Liver (tissue), 9 donors: ENCODE data around the gene LMNTD2. TPM values are rescaled to one million over a fixed set of nuclear protein-coding genes. Genes with fewer than 3 reads are reported as not detected.

Experiments used
- DNase-seq: peaks from one replicate; pipeline ENCODE4 v3.0.0-alpha.2; 2017; ENCODE audit warnings: low spot score
- H3K27ac ChIP-seq, 2 donors: one replicate each; pipeline ENCODE4 v1.7.0; 2013; ENCODE audit warnings: inconsistent platforms in 2 of 2, low read length in 2 of 2, control low read depth in 1 of 2, low read depth in 1 of 2, mild to moderate bottlenecking in 1 of 2
- H3K27me3 ChIP-seq, 4 donors: one replicate each; pipeline versions ENCODE4 v1.6.1 to v1.7.0; 2013; ENCODE audit warnings: low read length in 3 of 4, inconsistent platforms in 1 of 4, mild to moderate bottlenecking in 1 of 4, moderate library complexity in 1 of 4; ENCODE audit not compliant: control insufficient read depth in 4 of 4, insufficient read depth in 4 of 4
- H3K36me3 ChIP-seq, 4 donors: one replicate each; pipeline versions ENCODE4 v1.6.1 to v1.7.0; 2013; ENCODE audit warnings: low read length in 3 of 4, mild to moderate bottlenecking in 3 of 4, low read depth in 1 of 4, moderate library complexity in 1 of 4; ENCODE audit not compliant: control insufficient read depth in 4 of 4, insufficient read depth in 3 of 4
- H3K4me1 ChIP-seq, 4 donors: one replicate each; pipeline versions ENCODE4 v1.6.1 to v1.7.0; 2013; ENCODE audit warnings: low read length in 3 of 4, mild to moderate bottlenecking in 3 of 4, moderate library complexity in 1 of 4; ENCODE audit not compliant: control insufficient read depth in 4 of 4, insufficient read depth in 4 of 4
- H3K4me3 ChIP-seq, 3 donors: one replicate each; pipeline versions ENCODE4 v1.6.1 to v1.7.0; 2013; ENCODE audit warnings: low read length in 3 of 3, control low read depth in 1 of 3, low read depth in 1 of 3, mild to moderate bottlenecking in 1 of 3
- H3K9ac ChIP-seq, 2 donors: one replicate each; pipeline ENCODE4 v1.7.0; 2013; ENCODE audit warnings: low read length in 2 of 2, mild to moderate bottlenecking in 2 of 2, moderate library complexity in 2 of 2, control low read depth in 1 of 2, low read depth in 1 of 2
- H3K9me3 ChIP-seq, 4 donors: one replicate each; pipeline versions ENCODE4 v1.6.1 to v1.7.0; 2013; ENCODE audit warnings: low read length in 3 of 4; ENCODE audit not compliant: control insufficient read depth in 4 of 4
- EGR1 ChIP-seq, 2 donors: IDR thresholded peaks; 2 replicates each; pipeline ENCODE4 v1.6.1; 2016 to 2018; ENCODE audit warnings: antibody characterized with exemption in 2 of 2, low read depth in 2 of 2
- FOXA1 ChIP-seq: IDR thresholded peaks from 2 replicates; pipeline ENCODE4 v1.6.1; 2016; ENCODE audit warnings: antibody characterized with exemption
- FOXA2 ChIP-seq: IDR thresholded peaks from 2 replicates; pipeline ENCODE4 v1.6.1; 2016; ENCODE audit warnings: antibody characterized with exemption
- HNF4A ChIP-seq, 2 donors: conservative IDR thresholded peaks; 2 replicates each; pipeline ENCODE4 v1.6.1; 2016; ENCODE audit warnings: antibody characterized with exemption in 2 of 2, mild to moderate bottlenecking in 2 of 2
- HNF4G ChIP-seq: IDR thresholded peaks from 2 replicates; pipeline ENCODE4 v1.6.1; 2016; ENCODE audit warnings: antibody characterized with exemption
- JUND ChIP-seq, 2 donors: IDR thresholded peaks; 2 replicates each; pipeline ENCODE4 v1.6.1; 2016; ENCODE audit warnings: antibody characterized with exemption in 2 of 2
- NR2F2 ChIP-seq: IDR thresholded peaks from 2 replicates; pipeline ENCODE4 v1.6.1; 2016; ENCODE audit warnings: antibody characterized with exemption
- RAD21 ChIP-seq, 2 donors: IDR thresholded peaks; 2 replicates each; pipeline ENCODE4 v1.6.1; 2016; ENCODE audit warnings: antibody characterized with exemption in 2 of 2, mild to moderate bottlenecking in 2 of 2
- RXRA ChIP-seq, 2 donors: IDR thresholded peaks; 2 replicates each; pipeline ENCODE4 v1.6.1; 2017 to 2018; ENCODE audit warnings: antibody characterized with exemption in 2 of 2, mild to moderate bottlenecking in 1 of 2
- SP1 ChIP-seq: IDR thresholded peaks from 2 replicates; pipeline ENCODE4 v1.6.1; 2018; ENCODE audit warnings: antibody characterized with exemption, mild to moderate bottlenecking
- TAF1 ChIP-seq: conservative IDR thresholded peaks from 2 replicates; pipeline ENCODE4 v1.6.1; 2016; ENCODE audit warnings: antibody characterized with exemption, mild to moderate bottlenecking
- YY1 ChIP-seq: IDR thresholded peaks from 2 replicates; pipeline ENCODE4 v1.6.1; 2016; ENCODE audit warnings: antibody characterized with exemption, mild to moderate bottlenecking
- ZBTB33 ChIP-seq: IDR thresholded peaks from 2 replicates; pipeline ENCODE4 v1.6.1; 2016; ENCODE audit warnings: antibody characterized with exemption
- WGBS: extraction: QIAGEN DNeasy Blood & Tissue Kit; methylation state at CpG from one replicate; pipeline ENCODE4 v1.1.7; 2013; 5-methylcytosine and 5-hydroxymethylcytosine counted together
- polyA plus RNA-seq, 2 donors: library from polyadenylated mRNA; stranded (reverse) in 1 of 2; unstranded in 1 of 2; fragments of 200-250 nt in 1 of 2; fragments of >200 nt in 1 of 2; fragmentation: Nextera tagmentation in 1 of 2; extraction: Ambion mirVana in 1 of 2; gene quantifications; one replicate each; pipeline versions ENCODE4 v1.2.1 to v1.2.3, GENCODE V29; 2013 to 2015
- total RNA-seq, 2 donors: library from RNA; depleted of rRNA; stranded (reverse); fragments of >200 nt; gene quantifications; one replicate each; pipeline ENCODE4 v1.2.3, GENCODE V29; 2014
- TF ChIP-seq, protein P1 (sequence below): IDR thresholded peaks from 2 replicates; pipeline ENCODE4 v1.6.1; 2016; ENCODE audit warnings: antibody characterized with exemption
- TF ChIP-seq, protein P2 (sequence below): IDR thresholded peaks from 2 replicates; pipeline ENCODE4 v1.6.1; 2016; ENCODE audit warnings: antibody characterized with exemption, mild to moderate bottlenecking
- TF ChIP-seq, protein P3 (sequence below): fragments of 150-350 bp; IDR thresholded peaks from 2 replicates; pipeline ENCODE4 v1.5.1; 2017; ENCODE audit warnings: improper control_type of control experiment, low read depth, low read length; ENCODE audit not compliant: missing input control
- donor health status: healthy.
- donor health status: healthy.
- donor health status: healthy.
- donor health status: healthy.
- donor health status: healthy.

LMNTD2 gene
- total and polyA plus RNA-seq, 4 donors = 1.2 to 4.6 (median 2.3) TPM

DNA sequence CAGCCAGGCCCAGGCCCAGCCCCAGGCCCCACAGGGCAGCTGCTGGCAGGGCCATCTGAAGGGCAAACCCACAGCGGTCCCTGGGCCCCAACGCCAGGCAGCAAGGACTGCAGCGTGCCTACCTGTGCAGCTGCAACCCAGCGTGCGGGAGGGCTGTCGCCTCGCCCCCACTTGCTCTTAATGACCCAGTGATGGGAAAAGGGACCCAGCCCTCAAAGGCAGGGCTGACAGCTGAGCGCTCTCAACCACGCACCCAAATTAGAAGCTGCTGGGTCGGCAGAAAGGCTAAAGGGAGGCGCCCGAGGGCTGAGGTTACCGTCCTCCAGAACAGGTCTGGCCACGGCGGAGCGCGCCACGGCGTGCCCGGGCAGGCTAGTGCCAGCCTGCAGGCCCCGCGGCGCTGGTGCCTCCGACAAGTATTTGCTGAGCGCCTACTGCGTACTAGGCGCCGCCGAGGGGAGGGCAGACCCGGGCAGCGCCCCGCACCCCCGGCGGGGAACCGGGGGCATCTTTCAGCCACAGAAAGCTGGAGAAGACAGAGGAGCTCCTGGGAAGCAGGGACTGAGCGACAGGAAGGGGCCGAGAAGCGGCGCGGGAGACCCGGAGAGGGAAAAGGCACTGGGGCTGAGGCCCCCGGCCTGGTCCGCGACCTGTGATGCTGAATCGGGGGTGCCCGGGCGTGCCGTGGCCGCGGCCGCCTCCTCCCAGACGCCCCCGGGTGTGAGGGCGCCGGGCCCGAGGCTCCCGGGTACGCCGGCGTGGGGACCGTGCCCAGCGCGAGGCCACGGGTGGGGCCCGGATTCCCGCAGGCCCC is 25.9 kb downstream of the LMNTD2 start:
- DNase-seq = peak; percentile 39
- 12% methylated on average over 66 of the region's 66 CpGs for WGBS
- no peaks in the 10 kb centered on the region for H3K27me3 ChIP-seq
- TF ChIP-seq, protein P1, sequence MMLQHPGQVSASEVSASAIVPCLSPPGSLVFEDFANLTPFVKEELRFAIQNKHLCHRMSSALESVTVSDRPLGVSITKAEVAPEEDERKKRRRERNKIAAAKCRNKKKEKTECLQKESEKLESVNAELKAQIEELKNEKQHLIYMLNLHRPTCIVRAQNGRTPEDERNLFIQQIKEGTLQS = no peak
- no peak for TF ChIP-seq JUND (IDR thresholded peaks at IDR 0.05)
- TF ChIP-seq FOXA1 = no peak
- TF ChIP-seq RAD21 (IDR thresholded peaks at IDR 0.05) = no peak
- TF ChIP-seq TAF1 = no peak
- TF ChIP-seq, protein P2, sequence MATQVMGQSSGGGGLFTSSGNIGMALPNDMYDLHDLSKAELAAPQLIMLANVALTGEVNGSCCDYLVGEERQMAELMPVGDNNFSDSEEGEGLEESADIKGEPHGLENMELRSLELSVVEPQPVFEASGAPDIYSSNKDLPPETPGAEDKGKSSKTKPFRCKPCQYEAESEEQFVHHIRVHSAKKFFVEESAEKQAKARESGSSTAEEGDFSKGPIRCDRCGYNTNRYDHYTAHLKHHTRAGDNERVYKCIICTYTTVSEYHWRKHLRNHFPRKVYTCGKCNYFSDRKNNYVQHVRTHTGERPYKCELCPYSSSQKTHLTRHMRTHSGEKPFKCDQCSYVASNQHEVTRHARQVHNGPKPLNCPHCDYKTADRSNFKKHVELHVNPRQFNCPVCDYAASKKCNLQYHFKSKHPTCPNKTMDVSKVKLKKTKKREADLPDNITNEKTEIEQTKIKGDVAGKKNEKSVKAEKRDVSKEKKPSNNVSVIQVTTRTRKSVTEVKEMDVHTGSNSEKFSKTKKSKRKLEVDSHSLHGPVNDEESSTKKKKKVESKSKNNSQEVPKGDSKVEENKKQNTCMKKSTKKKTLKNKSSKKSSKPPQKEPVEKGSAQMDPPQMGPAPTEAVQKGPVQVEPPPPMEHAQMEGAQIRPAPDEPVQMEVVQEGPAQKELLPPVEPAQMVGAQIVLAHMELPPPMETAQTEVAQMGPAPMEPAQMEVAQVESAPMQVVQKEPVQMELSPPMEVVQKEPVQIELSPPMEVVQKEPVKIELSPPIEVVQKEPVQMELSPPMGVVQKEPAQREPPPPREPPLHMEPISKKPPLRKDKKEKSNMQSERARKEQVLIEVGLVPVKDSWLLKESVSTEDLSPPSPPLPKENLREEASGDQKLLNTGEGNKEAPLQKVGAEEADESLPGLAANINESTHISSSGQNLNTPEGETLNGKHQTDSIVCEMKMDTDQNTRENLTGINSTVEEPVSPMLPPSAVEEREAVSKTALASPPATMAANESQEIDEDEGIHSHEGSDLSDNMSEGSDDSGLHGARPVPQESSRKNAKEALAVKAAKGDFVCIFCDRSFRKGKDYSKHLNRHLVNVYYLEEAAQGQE = no peak
- no peak for TF ChIP-seq YY1
- no peak for TF ChIP-seq NR2F2
- no peak for TF ChIP-seq FOXA2
- TF ChIP-seq, protein P3, sequence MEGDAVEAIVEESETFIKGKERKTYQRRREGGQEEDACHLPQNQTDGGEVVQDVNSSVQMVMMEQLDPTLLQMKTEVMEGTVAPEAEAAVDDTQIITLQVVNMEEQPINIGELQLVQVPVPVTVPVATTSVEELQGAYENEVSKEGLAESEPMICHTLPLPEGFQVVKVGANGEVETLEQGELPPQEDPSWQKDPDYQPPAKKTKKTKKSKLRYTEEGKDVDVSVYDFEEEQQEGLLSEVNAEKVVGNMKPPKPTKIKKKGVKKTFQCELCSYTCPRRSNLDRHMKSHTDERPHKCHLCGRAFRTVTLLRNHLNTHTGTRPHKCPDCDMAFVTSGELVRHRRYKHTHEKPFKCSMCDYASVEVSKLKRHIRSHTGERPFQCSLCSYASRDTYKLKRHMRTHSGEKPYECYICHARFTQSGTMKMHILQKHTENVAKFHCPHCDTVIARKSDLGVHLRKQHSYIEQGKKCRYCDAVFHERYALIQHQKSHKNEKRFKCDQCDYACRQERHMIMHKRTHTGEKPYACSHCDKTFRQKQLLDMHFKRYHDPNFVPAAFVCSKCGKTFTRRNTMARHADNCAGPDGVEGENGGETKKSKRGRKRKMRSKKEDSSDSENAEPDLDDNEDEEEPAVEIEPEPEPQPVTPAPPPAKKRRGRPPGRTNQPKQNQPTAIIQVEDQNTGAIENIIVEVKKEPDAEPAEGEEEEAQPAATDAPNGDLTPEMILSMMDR = no peak
- H3K9me3 ChIP-seq = no peaks in the 10 kb centered on the region
- H3K27ac ChIP-seq = no peak overlapping the region
- peak overlapping the region; percentile 38 for H3K9ac ChIP-seq
- H3K4me3 ChIP-seq = peak overlapping the region in 2 of 3 donors; percentile 67 to 87
- H3K36me3 ChIP-seq = peaks cover 0 to 11% (median 6%) of the 10 kb centered on the region in 4 donors
- peaks cover 8 to 34% (median 26%) of the 10 kb centered on the region in 4 donors for H3K4me1 ChIP-seq

- H3K27ac ChIP-seq = no peak overlapping the region
- no peak for TF ChIP-seq RAD21 (IDR thresholded peaks at IDR 0.05)
- TF ChIP-seq SP1 = no peak
- no peak for TF ChIP-seq HNF4A (conservative IDR thresholded peaks at IDR 0.05)
- no peak for TF ChIP-seq ZBTB33
- TF ChIP-seq FOXA1 = no peak
- no peak for TF ChIP-seq EGR1 (IDR thresholded peaks at IDR 0.05; ENCODE audit: low read depth in 2 of 2)
- no peak for TF ChIP-seq NR2F2
- no peak for TF ChIP-seq HNF4G
- no peak for TF ChIP-seq YY1
- TF ChIP-seq, protein P1 = no peak
- TF ChIP-seq RXRA (IDR thresholded peaks at IDR 0.05) = no peak
- TF ChIP-seq, protein P3 = no peak
These were observed 26.7 kb downstream of the LMNTD2 start for GRCh38 chr11:533586-534395.

More at GRCh38 chr11:533586-534395, 26.7 kb downstream of the LMNTD2 start:
- 96% methylated on average over 37 of the region's 37 CpGs for WGBS
- DNase-seq = peak; percentile 32
- no peaks in the 10 kb centered on the region for H3K9me3 ChIP-seq
- peaks cover 8 to 34% (median 26%) of the 10 kb centered on the region in 4 donors for H3K4me1 ChIP-seq
- no peaks in the 10 kb centered on the region for H3K27me3 ChIP-seq
- H3K36me3 ChIP-seq = peaks cover 0 to 11% (median 6%) of the 10 kb centered on the region in 4 donors
- H3K9ac ChIP-seq = peak overlapping the region in 1 of 2 donors; percentile 38
- peak overlapping the region in 1 of 3 donors; percentile 87 for H3K4me3 ChIP-seq
